ENCODE data around the gene RABGAP1L.

Gene RABGAP1L

GRCh38 chr1:174398246-174398645 lies 238.9 kb downstream of the RABGAP1L start:
- Histone ChIP-seq H3K4me2 (ENCODE audit: low read length) (no peak overlapping the region), H3K4me1 (no peaks in the 10 kb centered on the region), H3K79me2 (no peaks in the 10 kb centered on the region), H3K9ac (no peak overlapping the region), H2AFZ (no peak overlapping the region), H3K27me3 (ENCODE audit: control insufficient read depth, insufficient read depth, low read length) (no peaks in the 10 kb centered on the region), H3K36me3 (ENCODE audit: control insufficient read depth, insufficient read depth, low read length) (no peaks in the 10 kb centered on the region), H3K4me3 (ENCODE audit: low read depth, low read length) (no peak overlapping the region), H3K9me3 (ENCODE audit: control insufficient read depth, low read length) (no peaks in the 10 kb centered on the region), H3K27ac (no peak overlapping the region)
- TF ChIP-seq CTCF (IDR thresholded peaks at IDR 0.05), result no peak

- Histone ChIP-seq H3K27ac (no peak overlapping the region), H3K36me3 (ENCODE audit: control insufficient read depth, insufficient read depth, low read length) (no peaks in the 10 kb centered on the region), H3K4me1 (no peaks in the 10 kb centered on the region), H3K4me3 (ENCODE audit: low read depth, low read length) (no peak overlapping the region), H3K4me2 (ENCODE audit: low read length) (no peak overlapping the region), H2AFZ (no peak overlapping the region), H3K9ac (no peak overlapping the region), H3K79me2 (no peaks in the 10 kb centered on the region), H3K27me3 (ENCODE audit: control insufficient read depth, insufficient read depth, low read length) (no peaks in the 10 kb centered on the region), H3K9me3 (ENCODE audit: control insufficient read depth, low read length) (no peaks in the 10 kb centered on the region)
- TF ChIP-seq CTCF (IDR thresholded peaks at IDR 0.05), result no peak
Observed at GRCh38 chr1:174399211-174399610, 239.9 kb downstream of the RABGAP1L start.

DNA sequence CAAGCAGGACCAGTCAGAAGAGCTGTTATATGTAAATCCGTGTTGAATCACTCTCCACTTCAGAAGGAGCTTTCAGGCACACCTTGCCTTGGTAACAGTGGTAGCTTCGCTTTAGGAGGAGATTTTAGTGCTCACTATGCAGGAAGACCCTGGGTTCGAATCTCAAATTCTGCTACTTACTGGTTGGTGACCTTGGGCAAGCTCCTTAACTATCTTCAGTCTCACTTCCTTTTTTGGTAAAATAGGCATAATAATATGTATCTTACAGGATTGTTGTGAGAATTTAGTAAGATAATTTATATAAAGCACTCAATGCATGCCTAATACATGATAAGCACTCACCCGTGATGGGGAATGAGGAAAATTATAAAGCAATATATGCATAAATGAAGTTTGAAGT lies 241.8 kb downstream of the RABGAP1L start:
- Histone ChIP-seq H3K4me3 (ENCODE audit: low read depth, low read length) (no peak overlapping the region), H3K4me1 (no peaks in the 10 kb centered on the region), H3K36me3 (ENCODE audit: control insufficient read depth, insufficient read depth, low read length) (no peaks in the 10 kb centered on the region), H3K27me3 (ENCODE audit: control insufficient read depth, insufficient read depth, low read length) (no peaks in the 10 kb centered on the region), H3K27ac (no peak overlapping the region), H3K9ac (no peak overlapping the region), H3K4me2 (ENCODE audit: low read length) (no peak overlapping the region), H3K79me2 (no peaks in the 10 kb centered on the region), H3K9me3 (ENCODE audit: control insufficient read depth, low read length) (no peaks in the 10 kb centered on the region), H2AFZ (no peak overlapping the region)
- TF ChIP-seq CTCF (IDR thresholded peaks at IDR 0.05), result no peak

- no peak overlapping the region for H3K27ac ChIP-seq
- no peaks in the 10 kb centered on the region for H3K4me1 ChIP-seq
- TF ChIP-seq CTCF (IDR thresholded peaks at IDR 0.05), result no peak
- H3K79me2 ChIP-seq, result no peaks in the 10 kb centered on the region
- H3K4me3 ChIP-seq (ENCODE audit: low read depth, low read length), result no peak overlapping the region
- no peaks in the 10 kb centered on the region for H3K27me3 ChIP-seq (ENCODE audit: control insufficient read depth, insufficient read depth, low read length)
- no peaks in the 10 kb centered on the region for H3K36me3 ChIP-seq (ENCODE audit: control insufficient read depth, insufficient read depth, low read length)
- no peak overlapping the region for H2AFZ ChIP-seq
- no peak overlapping the region for H3K4me2 ChIP-seq (ENCODE audit: low read length)
- H3K9me3 ChIP-seq (ENCODE audit: control insufficient read depth, low read length), result no peaks in the 10 kb centered on the region
- no peak overlapping the region for H3K9ac ChIP-seq
Observed at GRCh38 chr1:174405219-174405618, 245.9 kb downstream of the RABGAP1L start.

- Histone ChIP-seq H3K36me3 (ENCODE audit: control insufficient read depth, insufficient read depth, low read length) (no peaks in the 10 kb centered on the region), H3K79me2 (no peaks in the 10 kb centered on the region), H3K4me1 (no peaks in the 10 kb centered on the region), H3K4me2 (ENCODE audit: low read length) (no peak overlapping the region), H2AFZ (no peak overlapping the region), H3K9ac (no peak overlapping the region), H3K9me3 (ENCODE audit: control insufficient read depth, low read length) (no peaks in the 10 kb centered on the region), H3K4me3 (ENCODE audit: low read depth, low read length) (no peak overlapping the region), H3K27ac (no peak overlapping the region), H3K27me3 (ENCODE audit: control insufficient read depth, insufficient read depth, low read length) (no peaks in the 10 kb centered on the region)
- no peak for TF ChIP-seq CTCF (IDR thresholded peaks at IDR 0.05)
Observed at GRCh38 chr1:174406421-174406820, 247.1 kb downstream of the RABGAP1L start.
